H9 (cell line): Measurements from ENCODE around the gene KIR2DL4. TPM values are rescaled to one million over a fixed set of nuclear protein-coding genes. Genes with fewer than 3 reads are reported as not detected.
"Not testable (repeated sequence)": the region's sequence is repeated elsewhere in the genome, so short reads cannot be mapped to it uniquely, and the experiment has no call there.

ENCODE experiments used
- DNase-seq: peaks from one replicate; pipeline ENCODE4 v3.0.0-alpha.2; 2017
- H2AFZ ChIP-seq: one replicate; pipeline ENCODE4 v1.6.1; 2013; ENCODE audit warnings: mild to moderate bottlenecking, low read length, control low read depth, moderate library complexity
- H2AK5ac ChIP-seq: 2 replicates; pipeline ENCODE4 v1.6.1; 2013; ENCODE audit warnings: low read length, control low read depth, mixed read lengths; ENCODE audit not compliant: insufficient read length
- H2BK120ac ChIP-seq: one replicate; pipeline ENCODE4 v1.6.1; 2013; ENCODE audit warnings: low read depth, mild to moderate bottlenecking, low read length, control low read depth, inconsistent platforms; ENCODE audit not compliant: poor library complexity, severe bottlenecking
- H2BK12ac ChIP-seq: 2 replicates; pipeline ENCODE4 v1.6.1; 2013; ENCODE audit warnings: low read length, control low read depth, mixed read lengths, low read depth; ENCODE audit not compliant: insufficient read length
- H2BK15ac ChIP-seq: 2 replicates; pipeline ENCODE4 v1.6.1; 2013; ENCODE audit warnings: low read depth, low read length, control low read depth
- H2BK20ac ChIP-seq: one replicate; pipeline ENCODE4 v1.6.1; 2013; ENCODE audit warnings: low read depth, mild to moderate bottlenecking, low read length, control low read depth, inconsistent platforms; ENCODE audit not compliant: poor library complexity, severe bottlenecking
- H2BK5ac ChIP-seq: 2 replicates; pipeline ENCODE4 v1.6.1; 2013; ENCODE audit warnings: low read length, control low read depth, mixed read lengths; ENCODE audit not compliant: insufficient read length
- H3K14ac ChIP-seq: 2 replicates; pipeline ENCODE4 v1.6.1; 2013; ENCODE audit warnings: low read length, control low read depth; ENCODE audit not compliant: insufficient read depth
- H3K18ac ChIP-seq: 2 replicates; pipeline ENCODE4 v1.6.1; 2013; ENCODE audit warnings: low read depth, mild to moderate bottlenecking, mixed read lengths, low read length, control low read depth; ENCODE audit not compliant: insufficient read length
- H3K23ac ChIP-seq: 2 replicates; pipeline ENCODE4 v1.6.1; 2013; ENCODE audit warnings: low read length, control low read depth, mixed read lengths, low read depth; ENCODE audit not compliant: insufficient read length
- H3K23me2 ChIP-seq: 2 replicates; pipeline ENCODE4 v1.6.1; 2013; ENCODE audit warnings: low read depth, mild to moderate bottlenecking, mixed read lengths, low read length, control low read depth; ENCODE audit not compliant: insufficient read length, poor library complexity, severe bottlenecking
- H3K27ac ChIP-seq: 2 replicates; pipeline ENCODE4 v1.5.1; 2013; ENCODE audit warnings: low read length, control low read depth, mixed read lengths, low read depth; ENCODE audit not compliant: insufficient read length
- H3K27me3 ChIP-seq: 2 replicates; pipeline ENCODE4 v1.6.1; 2013; ENCODE audit warnings: low read length, control low read depth, inconsistent platforms; ENCODE audit not compliant: insufficient read depth
- H3K4ac ChIP-seq: 2 replicates; pipeline ENCODE4 v1.6.1; 2013; ENCODE audit warnings: low read depth, mild to moderate bottlenecking, control low read depth, inconsistent platforms, low read length, moderate library complexity
- H3K4me1 ChIP-seq: 2 replicates; pipeline ENCODE4 v1.6.1; 2013; ENCODE audit warnings: low read length, control low read depth, inconsistent platforms; ENCODE audit not compliant: insufficient read depth
- H3K4me2 ChIP-seq: 2 replicates; pipeline ENCODE4 v1.6.1; 2013; ENCODE audit warnings: low read length, control low read depth, mixed read lengths; ENCODE audit not compliant: insufficient read length, insufficient read depth
- H3K56ac ChIP-seq: 2 replicates; pipeline ENCODE4 v1.6.1; 2013; ENCODE audit warnings: low read depth, mild to moderate bottlenecking, mixed read lengths, low read length, control low read depth; ENCODE audit not compliant: insufficient read length
- H3K79me1 ChIP-seq: 2 replicates; pipeline ENCODE4 v1.6.1; 2013; ENCODE audit warnings: low read depth, mild to moderate bottlenecking, moderate library complexity, low read length, control low read depth, inconsistent platforms; ENCODE audit not compliant: insufficient read depth, poor library complexity, severe bottlenecking
- H3K79me2 ChIP-seq: 2 replicates; pipeline ENCODE4 v1.6.1; 2013; ENCODE audit warnings: low read length, control low read depth, inconsistent platforms; ENCODE audit not compliant: insufficient read depth
- H3K9ac ChIP-seq: 2 replicates; pipeline ENCODE4 v1.6.1; 2013; ENCODE audit warnings: low read length, control low read depth, mixed read lengths; ENCODE audit not compliant: insufficient read length; ENCODE audit errors: extremely low read depth
- H3K9me3 ChIP-seq: one replicate; pipeline ENCODE4 v1.6.1; 2013; ENCODE audit warnings: low read depth, low read length, inconsistent platforms; ENCODE audit not compliant: control insufficient read depth
- H3T11ph ChIP-seq: one replicate; pipeline ENCODE4 v1.6.1; 2013; ENCODE audit warnings: mild to moderate bottlenecking, low read length, control low read depth, inconsistent platforms
- H4K20me1 ChIP-seq: one replicate; pipeline ENCODE4 v1.6.1; 2013; ENCODE audit not compliant: control insufficient read depth, insufficient read length, insufficient read depth
- H4K5ac ChIP-seq: 2 replicates; pipeline ENCODE4 v1.6.1; 2013; ENCODE audit warnings: low read depth, mild to moderate bottlenecking, mixed read lengths, low read length, control low read depth; ENCODE audit not compliant: insufficient read length
- H4K8ac ChIP-seq: replicated peaks from 2 replicates; pipeline ENCODE4 v1.6.1; 2013; ENCODE audit warnings: low read length, control low read depth, mixed read lengths, low read depth; ENCODE audit not compliant: insufficient read length
- H4K91ac ChIP-seq: 2 replicates; pipeline ENCODE4 v1.6.1; 2013; ENCODE audit warnings: low read depth, mild to moderate bottlenecking, moderate library complexity, mixed read lengths, low read length, control low read depth; ENCODE audit not compliant: insufficient read length
- H3K27ac Mint-ChIP-seq, 3 experiments: 2 replicates in 2 of 3; 3 replicates in 1 of 3; pipeline ENCODE4 v1.8.0; 2020 to 2021; ENCODE audit warnings: mixed read lengths in 3 of 3, mild to moderate bottlenecking in 1 of 3, moderate library complexity in 1 of 3
- H3K27me3 Mint-ChIP-seq: 2 replicates; pipeline ENCODE4 v1.8.0; 2021; ENCODE audit warnings: low read depth, mild to moderate bottlenecking, moderate library complexity, mixed read lengths
- H3K36me3 Mint-ChIP-seq, 3 experiments: 2 replicates in 2 of 3; 3 replicates in 1 of 3; pipeline ENCODE4 v1.8.0; 2020 to 2021; ENCODE audit warnings: low read depth in 3 of 3, mixed read lengths in 3 of 3; ENCODE audit not compliant: insufficient read depth in 1 of 3
- H3K4me1 Mint-ChIP-seq, 2 experiments: 2 replicates each; pipeline ENCODE4 v1.8.0; 2020; ENCODE audit warnings: mixed read lengths in 2 of 2
- H3K4me3 Mint-ChIP-seq, 2 experiments: 2 replicates in 1 of 2; 3 replicates in 1 of 2; pipeline ENCODE4 v1.8.0; 2020 to 2021; ENCODE audit warnings: mild to moderate bottlenecking in 2 of 2, mixed read lengths in 2 of 2, moderate library complexity in 1 of 2
- H3K9me3 Mint-ChIP-seq, 2 experiments: 2 replicates in 1 of 2; 3 replicates in 1 of 2; pipeline ENCODE4 v1.8.0; 2020; ENCODE audit warnings: mild to moderate bottlenecking in 2 of 2, mixed read lengths in 2 of 2, moderate library complexity in 1 of 2
- WGBS: extraction: QIAGEN DNeasy Blood & Tissue Kit; methylation state at CpG from one replicate; pipeline ENCODE4 v1.1.7; 2013; ENCODE audit warnings: missing lambda C conversion rate, low lambda C conversion rate, mixed read lengths; ENCODE audit not compliant: insufficient read length; ENCODE audit errors: extremely low coverage; 5-methylcytosine and 5-hydroxymethylcytosine counted together
- total RNA-seq: library from RNA; stranded (reverse); gene quantifications from 2 replicates; pipeline ENCODE4 v1.2.1, GENCODE V29; 2021

The KIR2DL4 gene
- total RNA-seq, 1 experiment from 2014 or later = not detected

DNA sequence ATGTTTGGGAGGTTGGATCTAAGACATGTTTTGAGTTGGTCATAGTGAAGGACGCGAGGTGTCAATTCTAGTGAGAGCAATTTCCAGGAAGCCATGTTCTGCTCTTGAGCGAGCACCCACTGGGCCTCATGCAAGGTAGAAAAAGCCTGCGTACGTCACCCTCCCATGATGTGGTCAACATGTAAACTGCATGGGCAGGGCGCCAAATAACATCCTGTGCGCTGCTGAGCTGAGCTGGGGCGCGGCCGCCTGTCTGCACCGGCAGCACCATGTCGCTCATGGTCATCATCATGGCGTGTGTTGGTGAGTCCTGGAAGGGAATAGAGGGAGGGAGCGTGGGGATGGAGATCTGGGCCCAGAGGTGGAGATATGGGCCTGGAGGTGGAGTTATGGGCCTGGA, 29.1 kb downstream of the KIR2DL4 start, which contains the start of gene KIR2DS4:
Gene KIR2DS4 (plus strand): TSS at position 181 of the 400 bp plus-strand sequence.
- not testable (repeated sequence) for H2BK120ac ChIP-seq, H4K8ac ChIP-seq, H3K27ac ChIP-seq, H3K56ac ChIP-seq, H3K4ac ChIP-seq, H4K91ac ChIP-seq, H2AFZ ChIP-seq, H4K5ac ChIP-seq, H2BK20ac ChIP-seq, H3K27ac Mint-ChIP-seq, H3K79me1 ChIP-seq, H3K4me1 ChIP-seq, H3K79me2 ChIP-seq, H2AK5ac ChIP-seq, H3K23me2 ChIP-seq, H3K9ac ChIP-seq, H3K27me3 Mint-ChIP-seq, H2BK5ac ChIP-seq, H3K27me3 ChIP-seq, H3K4me2 ChIP-seq, H4K20me1 ChIP-seq, H3T11ph ChIP-seq, H3K4me1 Mint-ChIP-seq, H2BK15ac ChIP-seq, DNase-seq, H3K14ac ChIP-seq, H3K4me3 Mint-ChIP-seq, H3K18ac ChIP-seq, H3K23ac ChIP-seq, H2BK12ac ChIP-seq
- H3K36me3 Mint-ChIP-seq = peaks cover 11 to 23% (median 13%) of the 10 kb centered on the region in 3 experiments; a peak in 6 of 7 replicates
- H3K9me3 ChIP-seq = peaks cover 10% of the 10 kb centered on the region
- peaks cover 75 to 91% of the 10 kb centered on the region in 2 experiments for H3K9me3 Mint-ChIP-seq
- WGBS = no CpG with 5 or more reads among the region's 14 CpGs

DNA sequence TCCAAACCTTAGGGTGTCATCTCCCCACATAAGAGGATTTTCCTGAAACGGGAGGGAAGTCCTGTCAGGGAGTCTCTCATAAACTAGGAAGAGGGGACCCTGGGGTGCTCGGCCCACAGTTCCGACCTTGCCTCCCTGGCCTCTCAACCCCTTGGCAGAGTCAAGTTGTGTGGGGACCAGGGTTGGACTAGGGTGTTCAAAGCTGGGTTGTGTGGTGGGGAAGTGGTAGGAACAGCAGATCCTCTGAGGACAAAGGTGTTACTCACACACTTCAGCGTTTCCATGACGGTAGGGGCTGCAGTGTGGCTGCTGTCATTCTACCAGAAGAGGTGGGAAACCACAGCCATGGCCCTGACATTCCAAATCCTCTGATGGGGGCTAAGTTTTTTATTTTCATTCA, 31.7 kb downstream of the KIR2DL4 start:
- not testable (repeated sequence) for H3K23me2 ChIP-seq, DNase-seq, H4K5ac ChIP-seq, H3K4me2 ChIP-seq, H2BK15ac ChIP-seq, H3K23ac ChIP-seq, H3K27ac ChIP-seq, H3K4me3 Mint-ChIP-seq, H2AFZ ChIP-seq, H2BK120ac ChIP-seq, H3T11ph ChIP-seq, H3K56ac ChIP-seq, H4K91ac ChIP-seq, H3K27me3 ChIP-seq, H4K8ac ChIP-seq, H3K79me1 ChIP-seq, H3K4me1 ChIP-seq, H4K20me1 ChIP-seq, H3K14ac ChIP-seq, H3K9ac ChIP-seq, H2AK5ac ChIP-seq, H2BK12ac ChIP-seq, H3K27ac Mint-ChIP-seq, H3K27me3 Mint-ChIP-seq, H3K4ac ChIP-seq, H2BK20ac ChIP-seq, H3K18ac ChIP-seq, H3K79me2 ChIP-seq, H3K4me1 Mint-ChIP-seq, H2BK5ac ChIP-seq
- Mint-ChIP-seq H3K9me3 (peaks cover 72 to 90% of the 10 kb centered on the region in 2 experiments), H3K36me3 (peaks cover 8 to 24% (median 18%) of the 10 kb centered on the region in 3 experiments; a peak in 5 of 7 replicates)
- no CpG with 5 or more reads among the region's 5 CpGs for WGBS
- peaks cover 10% of the 10 kb centered on the region for H3K9me3 ChIP-seq
